NT2/D1 (cell line): Measurements from ENCODE around the gene TAPT1.

Source experiments
- SUZ12 ChIP-seq: IDR thresholded peaks from 2 replicates; pipeline ENCODE4 v1.6.1; 2011; ENCODE audit not compliant: insufficient read length, insufficient read depth; ENCODE audit errors: extremely low read depth
- YY1 ChIP-seq: IDR thresholded peaks from 2 replicates; pipeline ENCODE4 v1.6.1; 2011; ENCODE audit not compliant: insufficient read length, insufficient read depth
- ZNF274 ChIP-seq: IDR thresholded peaks from 2 replicates; pipeline ENCODE4 v1.6.1; 2011; ENCODE audit warnings: mild to moderate bottlenecking, low read depth, low read length

GRCh38 chr4:16248605-16249004 lies 22.3 kb upstream of the TAPT1 start:
- no peak for TF ChIP-seq SUZ12
- no peak for TF ChIP-seq YY1
- TF ChIP-seq ZNF274, result no peak
